ENCODE data around the gene HLA-DRB1.

HLA-DRB1 gene

GRCh38 chr6:32623693-32624092, 34.0 kb upstream of the HLA-DRB1 start:
- Histone ChIP-seq H3K27ac (ENCODE audit: low read depth, low read length) (peak overlapping the region; percentile 96), H3K27me3 (ENCODE audit: low read length) (no peaks in the 10 kb centered on the region), H3F3A (ENCODE audit: insufficient read depth) (peaks cover 37% of the 10 kb centered on the region), H3K9ac (ENCODE audit: low read length) (peak overlapping the region; percentile 26), H3K9me2 (replicated peaks; ENCODE audit: insufficient read depth, low read length) (no peaks in the 10 kb centered on the region), H3K36me3 (ENCODE audit: low read length) (no peaks in the 10 kb centered on the region), H3K79me2 (ENCODE audit: insufficient read depth, low read length) (no peaks in the 10 kb centered on the region), H2AFZ (ENCODE audit: low read depth, low read length, severe bottlenecking) (no peak overlapping the region), H3K4me2 (ENCODE audit: low read depth, low read length, poor library complexity, severe bottlenecking) (peak overlapping the region; percentile 83), H3K4me3 (ENCODE audit: insufficient read depth, low read length, poor library complexity, severe bottlenecking) (peak overlapping the region; percentile 22), H3K9me3 (ENCODE audit: insufficient read depth, low read length) (no peaks in the 10 kb centered on the region), H4K20me1 (ENCODE audit: low read depth, low read length) (no peaks in the 10 kb centered on the region)
- TF ChIP-seq, protein P1, sequence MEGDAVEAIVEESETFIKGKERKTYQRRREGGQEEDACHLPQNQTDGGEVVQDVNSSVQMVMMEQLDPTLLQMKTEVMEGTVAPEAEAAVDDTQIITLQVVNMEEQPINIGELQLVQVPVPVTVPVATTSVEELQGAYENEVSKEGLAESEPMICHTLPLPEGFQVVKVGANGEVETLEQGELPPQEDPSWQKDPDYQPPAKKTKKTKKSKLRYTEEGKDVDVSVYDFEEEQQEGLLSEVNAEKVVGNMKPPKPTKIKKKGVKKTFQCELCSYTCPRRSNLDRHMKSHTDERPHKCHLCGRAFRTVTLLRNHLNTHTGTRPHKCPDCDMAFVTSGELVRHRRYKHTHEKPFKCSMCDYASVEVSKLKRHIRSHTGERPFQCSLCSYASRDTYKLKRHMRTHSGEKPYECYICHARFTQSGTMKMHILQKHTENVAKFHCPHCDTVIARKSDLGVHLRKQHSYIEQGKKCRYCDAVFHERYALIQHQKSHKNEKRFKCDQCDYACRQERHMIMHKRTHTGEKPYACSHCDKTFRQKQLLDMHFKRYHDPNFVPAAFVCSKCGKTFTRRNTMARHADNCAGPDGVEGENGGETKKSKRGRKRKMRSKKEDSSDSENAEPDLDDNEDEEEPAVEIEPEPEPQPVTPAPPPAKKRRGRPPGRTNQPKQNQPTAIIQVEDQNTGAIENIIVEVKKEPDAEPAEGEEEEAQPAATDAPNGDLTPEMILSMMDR (IDR thresholded peaks at IDR 0.05; ENCODE audit: insufficient read depth, low read length, poor library complexity, severe bottlenecking): no peak
- no peak for TF ChIP-seq EZH2phosphoT487 (conservative IDR thresholded peaks at IDR 0.05; ENCODE audit: low read length)

DNA sequence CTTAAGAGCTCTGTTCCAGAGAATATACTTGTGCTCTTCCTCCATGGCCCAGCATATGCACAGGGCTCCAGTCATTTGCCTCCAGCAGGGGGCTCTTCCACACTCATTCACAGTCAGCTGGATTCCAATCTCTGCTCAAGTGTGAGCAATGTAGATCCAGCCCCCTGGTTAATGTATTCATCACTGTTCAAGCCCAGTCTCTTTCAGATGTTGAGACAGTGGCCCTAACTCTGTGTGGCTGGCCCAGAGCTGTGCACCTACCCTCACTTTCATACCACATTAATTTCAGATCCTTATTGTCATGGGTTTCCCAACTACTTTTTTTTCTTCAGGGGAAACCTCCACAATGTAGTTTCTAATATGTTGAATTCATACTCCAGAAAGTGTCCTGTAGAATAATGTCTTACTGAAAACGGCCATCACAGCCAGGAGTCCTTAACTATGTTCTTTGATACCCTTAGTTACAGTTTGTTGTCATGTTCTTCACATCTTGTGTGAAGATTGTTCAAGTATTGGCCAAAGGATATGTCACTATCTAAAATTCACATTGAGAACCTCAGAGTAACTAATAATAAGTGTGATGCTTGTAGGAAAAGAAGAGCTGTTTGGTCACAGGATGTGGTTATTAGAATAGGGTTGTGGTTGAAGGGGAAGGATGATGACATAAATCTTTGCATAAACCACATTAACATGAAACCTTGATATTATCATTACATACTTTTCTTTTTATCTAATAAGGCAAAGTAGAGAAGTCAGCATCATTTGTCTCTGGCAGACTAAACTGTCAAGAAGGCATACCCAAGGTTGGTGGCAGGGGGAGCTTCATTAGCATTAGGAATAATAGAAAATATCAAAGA, 33.1 kb upstream of the HLA-DRB1 start:
- H3K9me3 ChIP-seq (ENCODE audit: insufficient read depth, low read length): no peaks in the 10 kb centered on the region
- peak overlapping the region; percentile 83 for H3K4me2 ChIP-seq (ENCODE audit: low read depth, low read length, poor library complexity, severe bottlenecking)
- no peaks in the 10 kb centered on the region for H4K20me1 ChIP-seq (ENCODE audit: low read depth, low read length)
- H3K27ac ChIP-seq (ENCODE audit: low read depth, low read length): peak overlapping the region; percentile 96
- no peaks in the 10 kb centered on the region for H3K9me2 ChIP-seq (replicated peaks; ENCODE audit: insufficient read depth, low read length)
- H3K4me3 ChIP-seq (ENCODE audit: insufficient read depth, low read length, poor library complexity, severe bottlenecking): peak overlapping the region; percentile 35
- no peak overlapping the region for H2AFZ ChIP-seq (ENCODE audit: low read depth, low read length, severe bottlenecking)
- TF ChIP-seq, protein P1 (IDR thresholded peaks at IDR 0.05; ENCODE audit: insufficient read depth, low read length, poor library complexity, severe bottlenecking): peak; percentile 75
- no peak for TF ChIP-seq EZH2phosphoT487 (conservative IDR thresholded peaks at IDR 0.05; ENCODE audit: low read length)
- H3K9ac ChIP-seq (ENCODE audit: low read length): peak overlapping the region; percentile 50
- no peaks in the 10 kb centered on the region for H3K27me3 ChIP-seq (ENCODE audit: low read length)
- H3K36me3 ChIP-seq (ENCODE audit: low read length): 0 out of 2 replicates have a peak, but pooled peaks cover 2% of the 10 kb centered on the region
- H3K79me2 ChIP-seq (ENCODE audit: insufficient read depth, low read length): no peaks in the 10 kb centered on the region
- peaks cover 29% of the 10 kb centered on the region for H3F3A ChIP-seq (ENCODE audit: insufficient read depth)

GRCh38 chr6:32621372-32621771, 31.7 kb upstream of the HLA-DRB1 start:
- H3F3A ChIP-seq (ENCODE audit: insufficient read depth): peaks cover 26% of the 10 kb centered on the region
- no peak overlapping the region for H3K4me3 ChIP-seq (ENCODE audit: insufficient read depth, low read length, poor library complexity, severe bottlenecking)
- no peaks in the 10 kb centered on the region for H3K79me2 ChIP-seq (ENCODE audit: insufficient read depth, low read length)
- H4K20me1 ChIP-seq (ENCODE audit: low read depth, low read length): no peaks in the 10 kb centered on the region
- 0 out of 2 replicates have a peak, but pooled peaks cover 3% of the 10 kb centered on the region for H3K36me3 ChIP-seq (ENCODE audit: low read length)
- H3K27me3 ChIP-seq (ENCODE audit: low read length): no peaks in the 10 kb centered on the region
- no peak overlapping the region for H3K27ac ChIP-seq (ENCODE audit: low read depth, low read length)
- H3K9me3 ChIP-seq (ENCODE audit: insufficient read depth, low read length): no peaks in the 10 kb centered on the region
- H3K4me2 ChIP-seq (ENCODE audit: low read depth, low read length, poor library complexity, severe bottlenecking): no peak overlapping the region
- H3K9ac ChIP-seq (ENCODE audit: low read length): no peak overlapping the region
- H3K9me2 ChIP-seq (replicated peaks; ENCODE audit: insufficient read depth, low read length): no peaks in the 10 kb centered on the region
- TF ChIP-seq EZH2phosphoT487 (conservative IDR thresholded peaks at IDR 0.05; ENCODE audit: low read length): no peak
- TF ChIP-seq, protein P1 (IDR thresholded peaks at IDR 0.05; ENCODE audit: insufficient read depth, low read length, poor library complexity, severe bottlenecking): no peak
- H2AFZ ChIP-seq (ENCODE audit: low read depth, low read length, severe bottlenecking): no peak overlapping the region
